GDM1 (cell line): ENCODE results near the gene NCR3LG1.

Experiments
- DNase-seq: peaks from one replicate; lab custom pipeline; 2025; lab: John Stamatoyannopoulos, UW

NCR3LG1 gene

GRCh38 chr11:17351510-17352176 is at the start of gene NCR3LG1:
Gene NCR3LG1 (plus strand): TSS chr11:17351800. CDS start chr11:17351970, 170 bp downstream.
- no peak for DNase-seq

DNA sequence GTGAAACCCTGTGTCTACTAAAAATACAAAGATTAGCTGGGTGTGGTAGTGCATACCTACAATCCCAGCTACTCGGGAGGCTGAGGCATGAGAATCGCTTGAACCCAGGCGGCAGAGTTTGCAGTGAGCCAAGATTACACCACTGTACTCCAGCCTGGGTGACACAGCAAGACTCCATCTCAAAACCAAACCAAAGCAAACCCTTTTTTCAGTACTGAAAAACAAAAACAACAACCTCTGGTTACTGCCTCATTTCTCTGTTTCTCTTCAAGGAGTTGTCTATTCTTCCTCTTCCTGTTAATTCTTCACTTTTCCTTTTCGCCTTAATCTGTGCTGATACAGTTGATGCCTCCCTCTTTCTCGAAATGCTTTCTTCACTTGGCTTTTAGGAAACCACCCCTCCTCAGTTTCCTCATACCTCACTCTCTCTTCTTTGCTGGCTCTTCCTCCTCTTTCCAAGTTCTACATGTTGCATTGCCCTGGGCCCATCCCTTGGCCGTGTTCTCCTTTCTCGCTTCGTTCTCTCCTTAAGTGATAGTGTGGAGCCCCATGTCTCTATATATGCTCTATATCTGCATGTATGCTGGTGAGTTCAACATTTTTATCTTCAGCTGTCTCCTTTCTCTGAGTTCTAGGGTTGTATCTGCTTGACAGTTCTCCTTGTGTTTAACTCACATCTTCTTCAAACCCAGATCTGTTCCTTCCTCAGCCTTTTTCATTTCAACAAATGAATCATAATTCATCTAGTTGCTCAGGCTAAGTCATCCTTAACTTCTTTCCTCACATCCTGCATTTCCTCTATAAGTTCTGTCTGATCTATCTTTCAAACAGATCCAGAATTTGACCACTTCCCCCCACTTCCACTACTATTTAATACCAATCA is 38.0 kb upstream of the NCR3LG1 start:
- no peak for DNase-seq

- no peak for DNase-seq
Measured at GRCh38 chr11:17314232-17314547, 37.4 kb upstream of the NCR3LG1 start.

DNA sequence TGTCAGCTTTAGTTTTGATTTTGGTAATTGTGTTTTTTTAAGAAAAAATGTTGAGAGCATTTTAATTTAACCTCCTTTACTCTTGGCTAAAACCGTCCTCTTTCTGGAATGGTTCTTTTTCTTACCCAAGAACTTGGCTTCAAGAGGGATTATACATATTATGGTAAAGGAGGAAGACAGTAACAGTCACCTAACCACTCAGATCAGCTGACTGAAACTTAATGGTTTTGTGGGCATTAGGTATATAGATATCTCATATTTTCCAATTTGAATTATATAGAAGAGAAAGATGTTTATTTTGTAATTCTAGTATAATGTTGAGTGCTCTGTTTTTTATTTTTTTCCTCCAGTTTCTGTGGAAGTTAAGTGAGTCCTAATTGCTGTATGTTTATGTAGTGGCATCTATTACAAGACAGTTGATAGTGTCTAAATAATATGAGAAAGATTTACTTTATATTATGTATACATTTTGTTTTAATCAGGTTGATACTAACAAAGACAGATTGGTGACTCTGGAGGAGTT is 36.6 kb upstream of the NCR3LG1 start:
- DNase-seq: no peak

DNA sequence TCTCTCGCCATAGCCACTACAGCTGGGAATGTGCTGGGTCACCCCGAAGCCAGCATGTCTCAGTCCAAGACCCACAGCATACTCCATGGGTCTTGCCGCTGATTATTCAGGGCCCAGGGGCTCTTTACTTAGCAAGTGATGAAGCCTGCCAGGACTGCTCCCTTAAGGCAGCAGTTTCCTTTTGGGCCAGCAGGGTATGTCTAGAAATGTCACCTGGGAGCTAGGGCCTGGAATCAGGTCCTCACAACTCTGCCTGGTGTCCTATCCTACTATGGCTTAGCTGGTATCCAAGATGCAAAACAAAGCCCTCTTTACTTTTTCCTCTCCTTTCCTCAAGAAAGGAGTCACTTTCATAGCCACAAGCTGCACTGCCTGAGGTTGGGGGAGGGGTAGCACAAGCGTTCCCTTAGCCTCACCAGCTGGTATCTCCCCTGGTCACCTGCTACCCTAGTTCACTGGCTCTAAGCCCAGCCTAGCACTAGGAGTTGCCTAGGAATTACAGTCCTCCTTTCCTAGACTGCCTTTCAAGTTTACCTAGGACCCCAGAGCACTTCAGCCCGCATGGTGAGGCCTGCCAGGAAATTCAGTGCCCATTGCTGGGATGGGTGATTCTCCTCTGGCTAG is 22.6 kb upstream of the NCR3LG1 start:
- no peak for DNase-seq

DNA sequence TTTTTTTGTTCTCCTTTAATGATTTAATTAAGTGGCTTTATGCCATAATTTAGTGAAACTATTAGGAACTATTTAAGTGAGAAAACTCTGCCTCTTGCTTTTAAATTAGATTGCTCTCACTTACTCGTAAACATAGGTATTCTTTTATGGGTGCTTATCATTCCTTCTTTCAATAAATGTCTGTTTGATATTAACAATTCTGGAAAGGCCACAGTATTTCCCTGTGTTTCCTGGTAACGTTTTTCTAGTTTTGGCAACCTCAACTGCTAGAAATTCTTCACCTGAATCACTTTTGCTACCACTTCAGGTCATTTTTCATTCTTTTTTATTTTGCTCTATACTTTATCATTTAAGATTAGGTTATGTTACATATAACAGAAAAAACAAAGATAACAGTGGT is 19.9 kb upstream of the NCR3LG1 start:
- DNase-seq: no peak

DNA sequence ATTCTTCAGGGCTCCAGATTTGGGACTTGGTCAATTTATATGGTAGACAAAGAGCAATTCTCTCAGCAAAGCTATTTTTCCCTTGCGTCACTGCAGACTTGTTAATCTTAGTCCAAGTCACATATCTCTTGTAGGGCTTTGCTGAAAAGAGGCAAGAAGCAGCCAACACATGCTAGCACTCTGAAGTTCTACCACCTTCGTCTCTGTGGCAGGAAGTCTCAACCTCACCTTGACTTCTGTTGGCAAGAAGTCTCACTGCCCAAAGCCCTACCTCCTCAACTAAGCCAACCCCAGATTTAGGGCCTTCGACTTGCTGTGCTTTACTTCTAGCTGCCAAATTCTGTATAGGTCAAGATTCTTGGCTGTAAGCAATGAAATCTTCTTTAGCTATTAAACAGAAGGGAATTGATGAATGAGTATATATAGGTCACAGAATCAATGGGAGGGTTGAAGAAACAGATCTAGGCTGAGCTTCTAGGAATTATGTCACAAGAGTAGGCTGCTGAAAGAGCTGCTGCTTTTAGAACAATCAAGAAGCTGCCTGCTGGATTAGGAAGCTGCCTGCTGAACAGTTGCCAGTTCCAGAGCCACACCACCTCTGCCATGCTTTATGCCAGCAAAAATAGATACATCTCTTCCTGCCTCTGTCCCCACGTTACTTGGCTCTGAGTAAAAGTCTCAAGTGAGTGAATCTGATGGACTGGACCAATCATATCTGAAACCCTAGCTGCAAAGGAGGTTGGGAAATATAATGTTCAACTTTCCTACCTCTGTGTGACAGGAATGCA is 17.6 kb upstream of the NCR3LG1 start:
- no peak for DNase-seq

GRCh38 chr11:17343257-17343656 is 8.3 kb upstream of the NCR3LG1 start:
- DNase-seq: no peak

- DNase-seq: no peak
Measured at GRCh38 chr11:17343907-17344306, 7.7 kb upstream of the NCR3LG1 start.

GRCh38 chr11:17347676-17348075 is 3.9 kb upstream of the NCR3LG1 start:
- DNase-seq: no peak

GRCh38 chr11:17350455-17351171 is 987 bp upstream of the NCR3LG1 start:
- no peak for DNase-seq

GRCh38 chr11:17351172-17351509 is 459 bp upstream of the NCR3LG1 start:
- DNase-seq: no peak

DNA sequence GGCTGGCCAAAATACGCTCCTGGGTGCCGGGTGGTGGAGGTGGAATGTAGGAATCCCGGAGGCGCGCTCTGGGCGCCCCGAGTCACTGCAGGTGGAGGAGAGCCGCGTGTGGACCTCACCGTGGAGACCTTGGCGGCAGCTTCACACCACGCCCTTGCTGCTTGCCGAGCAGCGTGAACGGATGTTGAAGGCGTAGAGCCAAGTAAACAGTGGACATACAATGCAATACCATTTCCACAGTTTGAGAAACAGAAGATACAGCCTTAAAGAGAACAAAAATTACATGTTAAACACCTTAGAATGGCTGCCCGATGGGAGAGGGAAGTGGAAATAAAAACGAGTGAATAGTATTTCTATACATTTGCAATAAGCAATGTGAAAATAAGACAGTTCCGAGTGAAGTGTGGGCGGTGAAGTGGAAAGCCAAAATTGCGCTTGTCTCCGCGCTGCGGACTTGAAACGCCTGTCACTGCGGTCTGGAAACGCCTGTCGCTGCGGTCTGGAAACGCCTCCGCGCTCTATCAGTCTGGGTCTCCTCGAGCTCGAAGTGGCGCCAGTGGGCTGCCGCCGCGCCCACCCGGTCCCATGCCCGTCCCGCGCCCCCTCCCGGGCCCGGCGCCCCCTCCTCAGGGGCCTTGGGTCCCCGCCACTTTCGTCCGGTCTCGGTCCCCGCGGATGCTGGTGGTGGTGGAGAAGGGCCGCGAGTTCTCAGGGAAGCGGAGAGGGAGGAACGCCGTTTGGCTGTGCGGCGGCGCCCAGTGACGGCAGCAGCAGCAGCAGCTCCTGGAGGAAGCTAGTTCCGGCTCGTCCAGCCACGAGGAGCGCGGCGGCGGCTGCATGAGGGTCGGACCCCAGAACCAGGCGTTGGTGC is 1.6 kb downstream of the NCR3LG1 start:
- DNase-seq: peak; percentile 66

DNA sequence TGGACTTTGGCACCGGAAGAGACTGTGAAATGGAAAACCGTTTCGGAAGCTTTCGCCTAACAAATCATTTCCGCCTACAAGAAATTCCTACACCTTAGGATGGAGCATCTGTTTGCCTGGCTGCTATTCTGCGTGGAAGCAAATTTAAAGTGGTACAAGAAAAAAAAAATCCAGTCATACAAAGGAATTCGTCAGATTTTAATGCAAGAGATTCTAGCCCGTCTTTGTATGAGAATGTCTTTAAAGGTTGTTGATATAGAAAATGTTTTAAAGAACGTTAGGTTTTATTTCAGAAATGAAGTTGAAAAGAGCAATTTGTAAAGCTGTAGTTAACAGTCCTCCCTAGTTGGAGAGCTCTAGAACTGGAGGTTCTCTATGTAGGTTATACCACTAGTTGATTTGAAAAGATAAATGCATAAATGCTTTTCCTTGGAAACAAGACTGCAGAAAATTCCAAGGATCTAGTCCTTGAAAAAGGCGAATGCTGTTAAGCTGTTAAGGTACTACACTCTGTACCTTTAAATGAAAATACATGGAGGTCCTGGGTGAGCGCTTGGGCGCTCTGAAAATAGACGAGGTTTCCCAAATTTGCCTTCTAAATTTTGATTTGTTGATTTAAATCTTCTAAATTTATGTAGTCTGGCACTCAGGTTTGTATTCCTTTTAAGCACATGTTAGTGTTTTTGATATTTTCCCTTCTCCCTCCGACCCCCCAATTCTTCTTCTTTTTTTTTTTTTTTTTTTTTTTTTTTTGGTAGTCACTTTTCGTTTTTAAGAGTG is 2.4 kb downstream of the NCR3LG1 start:
- no peak for DNase-seq

DNA sequence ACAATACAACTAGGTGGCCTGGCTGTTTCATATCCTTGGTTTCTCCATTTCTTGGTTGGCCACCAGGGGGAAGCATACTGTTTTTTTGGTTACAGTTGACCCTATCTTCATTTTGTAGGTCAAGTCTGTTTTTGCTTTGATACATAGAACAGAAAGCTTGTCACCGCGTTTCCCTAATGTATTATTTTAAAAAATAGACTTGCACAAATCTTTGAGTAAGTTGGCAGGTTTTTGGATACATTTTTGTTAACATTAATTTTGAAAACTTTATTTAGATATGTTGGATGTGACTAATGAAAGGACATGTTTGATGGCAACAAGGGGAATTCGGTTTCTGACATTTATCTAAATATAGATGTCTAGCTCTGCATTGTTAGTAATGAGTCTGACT is 3.0 kb downstream of the NCR3LG1 start:
- peak; percentile 48 for DNase-seq

GRCh38 chr11:17366495-17366894 is 14.9 kb downstream of the NCR3LG1 start:
- DNase-seq: no peak

- DNase-seq: no peak
Measured at GRCh38 chr11:17368551-17368950, 17.0 kb downstream of the NCR3LG1 start.

GRCh38 chr11:17369094-17369493 is 17.5 kb downstream of the NCR3LG1 start:
- no peak for DNase-seq

- DNase-seq: no peak
Measured at GRCh38 chr11:17369684-17370243, 18.2 kb downstream of the NCR3LG1 start.
